ENCODE measurements around the gene KAT2B.
"Not testable (repeated sequence)": the region's sequence is repeated elsewhere in the genome, so short reads cannot be mapped to it uniquely, and the experiment has no call there.

Gene KAT2B

GRCh38 chr3:20042331-20042730, 2.1 kb downstream of the KAT2B start:
- H3K36me3 ChIP-seq (ENCODE audit: insufficient read depth, low read length), result no peaks in the 10 kb centered on the region
- no peak overlapping the region for H3K4me3 ChIP-seq (ENCODE audit: low read depth, low read length)
- no peaks in the 10 kb centered on the region for H3K27me3 ChIP-seq (ENCODE audit: insufficient read depth, low read length)
- peaks cover 20% of the 10 kb centered on the region for H3K4me1 ChIP-seq (ENCODE audit: control insufficient read depth, insufficient read depth, low read length, unreplicated experiment)
- no peak overlapping the region for H3K27ac ChIP-seq (ENCODE audit: low read depth, low read length)
- H3K79me2 ChIP-seq (ENCODE audit: control insufficient read depth, insufficient read depth, low read length, unreplicated experiment), result no peaks in the 10 kb centered on the region
- H2AFZ ChIP-seq (ENCODE audit: low read length, unreplicated experiment), result no peak overlapping the region

GRCh38 chr3:20043396-20043795, 3.1 kb downstream of the KAT2B start:
- peak overlapping the region; percentile 64 for H3K4me3 ChIP-seq (ENCODE audit: low read depth, low read length)
- no peaks in the 10 kb centered on the region for H3K27me3 ChIP-seq (ENCODE audit: insufficient read depth, low read length)
- H2AFZ ChIP-seq (ENCODE audit: low read length, unreplicated experiment), result peak overlapping the region; percentile 64
- H3K36me3 ChIP-seq (ENCODE audit: insufficient read depth, low read length), result no peaks in the 10 kb centered on the region
- no peaks in the 10 kb centered on the region for H3K79me2 ChIP-seq (ENCODE audit: control insufficient read depth, insufficient read depth, low read length, unreplicated experiment)
- no peak overlapping the region for H3K27ac ChIP-seq (ENCODE audit: low read depth, low read length)
- H3K4me1 ChIP-seq (ENCODE audit: control insufficient read depth, insufficient read depth, low read length, unreplicated experiment), result peaks cover 20% of the 10 kb centered on the region

GRCh38 chr3:20043825-20044224, 3.6 kb downstream of the KAT2B start:
- Histone ChIP-seq H2AFZ (ENCODE audit: low read length, unreplicated experiment) (peak overlapping the region; percentile 64), H3K79me2 (ENCODE audit: control insufficient read depth, insufficient read depth, low read length, unreplicated experiment) (no peaks in the 10 kb centered on the region), H3K27ac (ENCODE audit: low read depth, low read length) (no peak overlapping the region), H3K36me3 (ENCODE audit: insufficient read depth, low read length) (no peaks in the 10 kb centered on the region), H3K27me3 (ENCODE audit: insufficient read depth, low read length) (no peaks in the 10 kb centered on the region), H3K4me3 (ENCODE audit: low read depth, low read length) (peak overlapping the region; percentile 64), H3K4me1 (ENCODE audit: control insufficient read depth, insufficient read depth, low read length, unreplicated experiment) (peaks cover 16% of the 10 kb centered on the region)

GRCh38 chr3:20045141-20045540, 4.9 kb downstream of the KAT2B start:
- peaks cover 12% of the 10 kb centered on the region for H3K4me1 ChIP-seq (ENCODE audit: control insufficient read depth, insufficient read depth, low read length, unreplicated experiment)
- H3K27me3 ChIP-seq (ENCODE audit: insufficient read depth, low read length); H3K36me3 ChIP-seq (ENCODE audit: insufficient read depth, low read length); H3K27ac ChIP-seq (ENCODE audit: low read depth, low read length); H3K79me2 ChIP-seq (ENCODE audit: control insufficient read depth, insufficient read depth, low read length, unreplicated experiment); H2AFZ ChIP-seq (ENCODE audit: low read length, unreplicated experiment); H3K4me3 ChIP-seq (ENCODE audit: low read depth, low read length): not testable (repeated sequence)

- no peak overlapping the region for H3K27ac ChIP-seq (ENCODE audit: low read depth, low read length)
Measured at GRCh38 chr3:20046556-20046955, 6.3 kb downstream of the KAT2B start.

GRCh38 chr3:20047341-20047779, 7.1 kb downstream of the KAT2B start:
- H3K27ac ChIP-seq (ENCODE audit: low read depth, low read length), result no peak overlapping the region
- no peak overlapping the region for H2AFZ ChIP-seq (ENCODE audit: low read length, unreplicated experiment)
- H3K36me3 ChIP-seq (ENCODE audit: insufficient read depth, low read length), result no peaks in the 10 kb centered on the region
- H3K27me3 ChIP-seq (ENCODE audit: insufficient read depth, low read length), result no peaks in the 10 kb centered on the region
- no peaks in the 10 kb centered on the region for H3K79me2 ChIP-seq (ENCODE audit: control insufficient read depth, insufficient read depth, low read length, unreplicated experiment)
- peaks cover 5% of the 10 kb centered on the region for H3K4me1 ChIP-seq (ENCODE audit: control insufficient read depth, insufficient read depth, low read length, unreplicated experiment)
- peak overlapping the region; percentile 60 for H3K4me3 ChIP-seq (ENCODE audit: low read depth, low read length)

More at GRCh38 chr3:20046556-20046955, 6.3 kb downstream of the KAT2B start:
- Histone ChIP-seq H3K36me3 (ENCODE audit: insufficient read depth, low read length) (no peaks in the 10 kb centered on the region), H3K4me1 (ENCODE audit: control insufficient read depth, insufficient read depth, low read length, unreplicated experiment) (peaks cover 12% of the 10 kb centered on the region), H2AFZ (ENCODE audit: low read length, unreplicated experiment) (no peak overlapping the region), H3K79me2 (ENCODE audit: control insufficient read depth, insufficient read depth, low read length, unreplicated experiment) (no peaks in the 10 kb centered on the region), H3K4me3 (ENCODE audit: low read depth, low read length) (no peak overlapping the region), H3K27me3 (ENCODE audit: insufficient read depth, low read length) (no peaks in the 10 kb centered on the region)

GRCh38 chr3:20047976-20048883, 8.0 kb downstream of the KAT2B start:
- Histone ChIP-seq H3K27me3 (ENCODE audit: insufficient read depth, low read length) (no peaks in the 10 kb centered on the region), H3K4me3 (ENCODE audit: low read depth, low read length) (peak overlapping the region; percentile 60), H3K4me1 (ENCODE audit: control insufficient read depth, insufficient read depth, low read length, unreplicated experiment) (peaks cover 2% of the 10 kb centered on the region), H3K79me2 (ENCODE audit: control insufficient read depth, insufficient read depth, low read length, unreplicated experiment) (no peaks in the 10 kb centered on the region), H3K36me3 (ENCODE audit: insufficient read depth, low read length) (no peaks in the 10 kb centered on the region), H2AFZ (ENCODE audit: low read length, unreplicated experiment) (peak overlapping the region; percentile 71), H3K27ac (ENCODE audit: low read depth, low read length) (no peak overlapping the region)

- no peaks in the 10 kb centered on the region for H3K27me3 ChIP-seq (ENCODE audit: insufficient read depth, low read length)
- H3K4me1 ChIP-seq (ENCODE audit: control insufficient read depth, insufficient read depth, low read length, unreplicated experiment), result peaks cover 26% of the 10 kb centered on the region
- no peaks in the 10 kb centered on the region for H3K36me3 ChIP-seq (ENCODE audit: insufficient read depth, low read length)
- peaks cover 3% of the 10 kb centered on the region for H3K79me2 ChIP-seq (ENCODE audit: control insufficient read depth, insufficient read depth, low read length, unreplicated experiment)
- no peak overlapping the region for H2AFZ ChIP-seq (ENCODE audit: low read length, unreplicated experiment)
- H3K27ac ChIP-seq (ENCODE audit: low read depth, low read length), result no peak overlapping the region
- no peak overlapping the region for H3K4me3 ChIP-seq (ENCODE audit: low read depth, low read length)
Measured at GRCh38 chr3:20051123-20051806, 11.0 kb downstream of the KAT2B start.

- H3K4me1 ChIP-seq (ENCODE audit: control insufficient read depth, insufficient read depth, low read length, unreplicated experiment), result peaks cover 41% of the 10 kb centered on the region
Measured at GRCh38 chr3:20052851-20053250, 12.6 kb downstream of the KAT2B start.

GRCh38 chr3:20054549-20054987, 14.3 kb downstream of the KAT2B start:
- H3K27me3 ChIP-seq (ENCODE audit: insufficient read depth, low read length), result no peaks in the 10 kb centered on the region
- H2AFZ ChIP-seq (ENCODE audit: low read length, unreplicated experiment), result no peak overlapping the region
- H3K4me3 ChIP-seq (ENCODE audit: low read depth, low read length), result no peak overlapping the region
- peaks cover 46% of the 10 kb centered on the region for H3K4me1 ChIP-seq (ENCODE audit: control insufficient read depth, insufficient read depth, low read length, unreplicated experiment)
- H3K27ac ChIP-seq (ENCODE audit: low read depth, low read length), result peak overlapping the region; percentile 51
- H3K36me3 ChIP-seq (ENCODE audit: insufficient read depth, low read length), result no peaks in the 10 kb centered on the region
- H3K79me2 ChIP-seq (ENCODE audit: control insufficient read depth, insufficient read depth, low read length, unreplicated experiment), result peaks cover 3% of the 10 kb centered on the region

More at GRCh38 chr3:20052851-20053250, 12.6 kb downstream of the KAT2B start:
- H3K79me2 ChIP-seq (ENCODE audit: control insufficient read depth, insufficient read depth, low read length, unreplicated experiment), result peaks cover 3% of the 10 kb centered on the region
- no peak overlapping the region for H2AFZ ChIP-seq (ENCODE audit: low read length, unreplicated experiment)
- no peak overlapping the region for H3K4me3 ChIP-seq (ENCODE audit: low read depth, low read length)
- no peaks in the 10 kb centered on the region for H3K27me3 ChIP-seq (ENCODE audit: insufficient read depth, low read length)
- H3K27ac ChIP-seq (ENCODE audit: low read depth, low read length), result no peak overlapping the region
- no peaks in the 10 kb centered on the region for H3K36me3 ChIP-seq (ENCODE audit: insufficient read depth, low read length)

Data from ACC112 (cell line).